Putamen (tissue), 1 donor: ENCODE data around the gene CPEB3.
"Not testable (repeated sequence)": the region's sequence is repeated elsewhere in the genome, so short reads cannot be mapped to it uniquely, and the experiment has no call there.

Experiments used
- DNase-seq: peaks from one replicate; pipeline ENCODE4 v3.0.0-alpha.2; 2016; ENCODE audit warnings: low spot score

The CPEB3 gene

GRCh38 chr10:92267343-92267742 is 23.5 kb downstream of the CPEB3 start:
- DNase-seq = no peak

DNA sequence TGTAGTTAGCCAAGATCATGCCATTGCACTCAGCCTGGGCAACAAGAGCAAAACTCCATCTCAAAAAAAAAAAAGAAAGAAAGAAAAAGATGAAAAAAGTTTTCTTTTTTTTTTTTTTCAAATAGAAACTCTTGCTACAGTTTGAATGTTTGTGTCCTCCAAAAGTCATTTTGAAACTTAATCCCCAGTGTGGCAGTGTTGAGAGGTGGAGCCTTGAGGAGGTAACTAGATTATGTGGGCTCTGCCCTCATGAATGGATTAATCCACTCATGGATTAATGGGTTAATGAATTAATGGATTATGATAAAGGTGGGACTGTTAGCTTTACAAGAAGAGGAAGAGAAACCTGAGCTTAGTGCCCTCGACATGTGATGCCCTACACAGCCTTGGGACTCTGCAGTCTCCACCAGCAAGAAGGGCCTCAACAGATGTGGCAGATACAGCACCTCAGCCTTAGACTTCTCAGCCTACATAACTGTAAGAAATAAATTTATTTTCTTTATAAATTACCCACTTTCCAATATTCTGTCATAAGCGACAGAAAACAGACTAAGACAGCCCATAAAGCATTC is 25.1 kb downstream of the CPEB3 start:
- no peak for DNase-seq

DNA sequence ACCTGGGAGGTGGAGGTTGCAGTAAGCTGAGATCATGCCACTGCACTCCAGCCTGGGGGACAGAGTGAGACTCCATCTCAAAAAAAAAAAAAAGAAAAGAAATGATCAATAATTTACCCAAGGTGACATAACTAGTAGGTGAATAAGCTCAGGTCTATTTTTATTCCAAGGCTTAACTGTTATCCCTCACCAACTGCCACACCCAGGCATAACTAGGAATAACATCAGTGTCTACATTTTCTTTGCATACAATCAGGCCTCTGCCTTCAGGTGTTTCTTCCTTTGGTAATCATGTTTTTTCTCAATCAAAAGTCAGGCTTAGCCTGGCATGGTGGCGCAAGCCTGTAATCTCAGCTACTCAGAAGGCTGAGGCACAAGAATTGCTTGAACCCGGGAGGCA is 26.6 kb downstream of the CPEB3 start:
- DNase-seq = no peak

- no peak for DNase-seq
Observed at GRCh38 chr10:92263396-92263795, 27.5 kb downstream of the CPEB3 start.

GRCh38 chr10:92248566-92248965 is 42.3 kb downstream of the CPEB3 start:
- DNase-seq = no peak

- no peak for DNase-seq
Observed at GRCh38 chr10:92244796-92245195, 46.1 kb downstream of the CPEB3 start.

GRCh38 chr10:92242910-92243671 is 47.8 kb downstream of the CPEB3 start:
- DNase-seq = peak; percentile 85

DNA sequence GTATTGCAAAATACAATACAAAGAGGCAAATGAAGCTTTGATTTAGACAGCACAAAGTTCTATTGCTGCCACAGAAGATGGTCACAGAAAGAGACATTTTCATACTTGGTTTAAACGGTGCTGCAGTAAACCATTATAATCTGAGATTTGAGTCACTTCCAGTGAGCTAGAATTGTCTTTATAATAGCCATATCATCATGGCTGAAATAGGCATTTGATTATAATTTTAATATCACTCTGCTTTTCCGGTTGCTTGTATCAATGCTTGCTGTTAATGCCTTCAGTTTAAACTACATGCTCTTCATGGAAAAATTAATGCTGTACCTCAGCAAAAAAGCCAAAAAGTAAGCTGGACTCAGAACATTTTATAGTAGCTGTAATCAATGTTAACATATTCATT is 48.5 kb downstream of the CPEB3 start:
- DNase-seq = no peak

DNA sequence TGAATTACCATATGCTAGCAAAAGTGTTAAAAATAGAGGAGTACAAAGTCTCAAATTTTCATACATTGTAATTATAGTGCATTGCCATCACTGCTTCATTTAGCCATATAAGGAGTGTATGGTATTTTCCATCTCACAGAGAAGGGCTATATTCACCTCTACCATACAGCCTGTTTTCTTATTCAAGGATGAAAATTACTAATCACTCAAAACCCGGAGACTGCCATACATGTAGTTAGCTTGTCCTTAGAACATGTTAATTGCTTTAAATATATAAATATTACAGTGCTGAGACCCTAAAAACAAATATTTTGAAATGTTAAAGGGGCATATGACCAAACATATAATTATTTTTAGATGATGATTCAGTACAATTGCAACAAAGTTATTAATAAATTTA is 49.4 kb downstream of the CPEB3 start:
- no peak for DNase-seq

GRCh38 chr10:92241158-92241500 is 49.7 kb downstream of the CPEB3 start:
- peak; percentile 77 for DNase-seq

DNA sequence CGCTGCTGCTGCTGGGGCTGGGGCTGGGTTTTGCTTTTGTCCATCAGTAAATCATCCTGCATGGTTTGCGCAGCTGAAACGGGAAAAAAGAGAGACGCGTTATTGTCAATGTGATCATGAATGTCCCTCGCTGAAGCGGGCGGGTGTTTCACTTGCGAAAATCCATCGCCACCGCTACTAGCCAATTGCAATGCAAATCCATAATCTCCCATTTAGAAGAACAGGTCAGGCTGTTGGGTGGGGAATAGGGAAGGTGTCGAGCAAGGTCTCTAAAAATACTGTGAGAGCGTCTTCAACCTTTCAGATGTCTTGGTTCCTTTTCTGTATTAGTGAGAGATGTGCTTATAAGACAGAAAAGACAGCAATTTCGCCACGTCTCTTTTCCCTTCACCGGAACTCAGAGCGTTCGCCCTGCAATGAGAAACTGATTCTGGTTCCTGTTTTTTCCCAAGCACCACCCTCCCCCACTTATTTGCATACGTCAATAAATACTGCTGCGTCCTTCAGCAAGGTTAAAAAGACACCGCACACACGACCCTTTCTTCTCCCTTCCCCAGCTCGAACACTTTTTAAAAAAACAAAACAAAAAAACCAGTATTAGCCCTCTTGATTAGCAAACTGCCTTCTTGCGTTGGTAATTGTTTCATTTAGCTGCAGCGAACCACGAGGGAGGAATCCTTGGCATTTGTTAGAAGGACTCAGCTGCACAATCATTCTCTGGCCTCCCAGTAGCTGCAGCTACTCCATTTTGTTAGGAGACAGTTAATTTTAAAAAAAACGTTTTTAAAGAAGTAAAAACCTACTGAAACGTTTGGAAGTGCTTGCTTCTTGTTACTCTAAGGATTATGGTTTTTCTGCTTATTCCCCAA is 50.4 kb downstream of the CPEB3 start:
- peak; percentile 90 for DNase-seq

GRCh38 chr10:92239600-92240288 is 51.1 kb downstream of the CPEB3 start:
- peak; percentile 56 for DNase-seq

- no peak for DNase-seq
Observed at GRCh38 chr10:92239151-92239599, 51.7 kb downstream of the CPEB3 start.

- peak; percentile 63 for DNase-seq
Observed at GRCh38 chr10:92238586-92239098, 52.2 kb downstream of the CPEB3 start.

DNA sequence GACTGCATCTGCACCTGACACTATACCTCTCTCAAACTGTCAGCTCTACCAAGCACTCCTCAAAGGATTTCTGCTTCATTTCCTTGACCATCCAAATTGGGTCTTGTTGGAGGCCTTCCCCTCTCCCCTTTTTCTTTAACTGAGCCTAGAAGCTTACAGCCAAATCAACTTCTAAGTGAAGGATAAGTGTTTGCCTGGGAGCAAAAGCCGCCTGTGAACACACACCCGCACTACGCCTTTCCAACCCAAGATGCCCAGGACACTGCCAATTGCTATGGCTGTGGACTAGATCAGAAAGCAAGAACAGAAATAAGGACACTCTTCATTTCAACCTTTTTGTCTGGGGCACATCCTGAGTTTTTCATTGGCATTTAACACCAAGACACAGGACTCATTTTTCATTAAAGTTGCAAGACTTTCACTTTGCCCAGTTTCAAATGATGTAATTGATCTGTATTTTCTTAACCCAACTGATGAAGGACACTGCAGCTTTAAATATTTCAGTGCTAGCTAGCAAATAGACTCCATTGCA is 52.8 kb downstream of the CPEB3 start:
- DNase-seq = no peak

DNA sequence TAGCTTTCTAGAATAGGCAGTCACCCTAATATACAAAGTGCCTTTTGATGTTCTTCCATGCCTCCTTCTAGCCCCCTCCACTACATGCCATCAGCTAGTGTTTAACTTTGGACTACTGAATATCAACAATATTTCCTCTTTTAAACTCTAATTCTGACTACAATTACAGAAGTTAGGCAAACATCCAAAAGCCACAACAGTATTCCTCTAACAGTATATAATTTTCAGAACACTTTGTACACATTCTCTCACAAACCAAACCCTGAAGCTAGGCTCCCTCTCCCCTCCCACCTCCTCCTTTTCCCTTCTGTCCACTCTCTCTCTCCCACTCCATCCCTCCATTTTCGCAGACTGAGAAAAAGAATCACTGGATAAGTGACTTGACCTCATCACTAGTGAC is 59.7 kb downstream of the CPEB3 start:
- no peak for DNase-seq

DNA sequence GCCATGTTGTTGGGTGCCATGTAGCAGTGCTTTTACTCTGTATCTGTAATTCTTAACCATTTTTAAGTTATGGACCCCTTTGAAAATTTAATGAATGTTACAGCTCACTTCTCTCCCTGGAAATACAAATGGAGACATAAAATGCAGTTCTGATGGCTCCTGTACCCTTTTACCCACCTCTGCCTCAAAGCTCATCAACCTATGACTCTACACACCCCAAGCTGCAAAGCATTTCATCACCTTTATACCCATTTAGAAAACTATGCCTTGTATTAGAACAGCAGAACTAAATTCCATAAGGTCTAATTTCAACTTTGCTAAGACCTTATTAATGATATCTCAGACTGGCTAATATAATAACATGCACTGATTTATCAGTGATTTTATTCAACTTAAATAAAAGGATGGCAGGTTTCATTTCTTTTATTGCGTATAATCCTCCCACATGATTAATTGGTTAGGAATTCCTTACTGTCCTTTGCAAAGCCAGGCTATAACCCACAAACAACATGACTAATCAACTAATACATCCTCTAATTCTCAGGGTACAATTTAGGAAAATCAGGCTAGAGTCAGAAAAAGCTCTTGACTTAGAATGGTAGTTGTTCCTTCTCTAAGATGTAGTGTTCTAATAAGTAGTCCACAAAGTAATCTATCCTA is 68.1 kb downstream of the CPEB3 start:
- DNase-seq = no peak

DNA sequence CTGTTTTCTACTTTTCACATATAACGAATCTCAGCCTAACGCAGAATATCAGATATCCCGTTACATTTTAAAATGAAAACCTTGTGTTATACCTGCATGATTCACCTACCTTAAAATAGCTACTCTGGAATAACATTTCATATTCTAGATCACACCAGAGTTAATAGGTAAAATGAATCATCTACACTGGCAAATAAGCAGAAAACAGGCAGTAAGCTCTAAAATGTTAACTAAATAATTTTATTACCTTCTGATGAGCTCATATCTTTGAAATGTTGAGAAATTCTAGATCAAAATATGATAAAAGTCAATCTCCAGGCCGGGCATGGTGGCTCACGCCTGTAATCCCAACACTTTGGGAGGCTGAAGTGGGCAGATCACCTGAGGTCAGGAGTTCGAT is 71.3 kb downstream of the CPEB3 start:
- no peak for DNase-seq

GRCh38 chr10:92218569-92218968 is 72.3 kb downstream of the CPEB3 start:
- DNase-seq = no peak

GRCh38 chr10:92216608-92217007 is 74.3 kb downstream of the CPEB3 start:
- not testable (repeated sequence) for DNase-seq

DNA sequence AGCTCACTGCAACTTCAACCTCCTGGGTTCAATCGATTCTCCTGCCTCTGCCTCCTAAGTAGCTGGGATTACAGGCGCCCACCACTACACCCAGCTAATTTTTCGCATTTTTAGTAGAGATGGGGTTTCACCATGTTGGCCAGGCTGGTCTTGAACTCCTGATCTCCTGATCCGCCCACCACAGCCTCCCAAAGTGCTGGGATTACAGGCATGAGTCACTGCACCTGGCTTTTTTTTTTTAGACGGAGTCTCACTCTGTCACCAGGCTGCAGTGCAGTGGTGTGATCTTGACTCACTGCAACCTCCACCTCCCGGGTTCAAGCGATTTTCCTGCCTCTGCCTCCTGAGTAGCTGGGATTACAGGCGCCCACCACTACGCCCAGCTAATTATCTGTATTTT is 75.7 kb downstream of the CPEB3 start:
- not testable (repeated sequence) for DNase-seq
